HG02571 (cell line): ENCODE results near the gene POLR2A.

Source experiments
- ATAC-seq: cut with Tn5 transposase; IDR thresholded peaks from one replicate; pipeline ENCODE4 v1.9.1; 2021; ENCODE audit warnings: mild to moderate bottlenecking, moderate library complexity; ENCODE audit not compliant: unreplicated experiment

Gene POLR2A

DNA sequence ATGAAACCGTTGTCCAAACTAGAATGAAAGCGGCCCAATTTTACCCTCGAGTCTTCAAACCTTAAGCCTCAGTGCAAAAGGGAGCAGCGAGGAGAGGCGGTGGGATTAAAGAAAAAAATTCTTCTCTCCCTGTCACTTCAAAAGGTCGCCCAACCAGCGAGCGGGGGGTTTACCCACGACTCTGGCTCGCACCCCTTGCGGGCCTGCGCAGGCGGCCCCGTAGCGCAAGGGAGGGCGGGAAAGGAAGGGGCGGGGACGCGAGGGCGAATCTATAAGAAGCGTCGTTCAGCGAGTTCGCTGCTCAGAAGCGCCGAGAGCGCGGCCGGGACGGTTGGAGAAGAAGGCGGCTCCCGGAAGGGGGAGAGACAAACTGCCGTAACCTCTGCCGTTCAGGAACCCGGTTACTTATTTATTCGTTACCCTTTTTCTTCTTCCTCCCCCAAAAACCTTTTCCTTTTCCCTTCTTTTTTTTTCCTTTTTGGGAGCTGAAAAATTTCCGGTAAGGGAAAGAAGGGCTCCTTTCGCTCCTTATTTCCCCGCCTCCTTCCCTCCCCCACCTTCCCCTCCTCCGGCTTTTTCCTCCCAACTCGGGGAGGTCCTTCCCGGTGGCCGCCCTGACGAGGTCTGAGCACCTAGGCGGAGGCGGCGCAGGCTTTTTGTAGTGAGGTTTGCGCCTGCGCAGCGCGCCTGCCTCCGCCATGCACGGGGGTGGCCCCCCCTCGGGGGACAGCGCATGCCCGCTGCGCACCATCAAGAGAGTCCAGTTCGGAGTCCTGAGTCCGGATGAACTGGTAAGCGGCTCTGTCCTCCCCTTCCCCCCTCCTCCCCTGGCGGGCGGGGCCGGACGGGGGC, at the start of gene POLR2A:
POLR2A (plus strand) TSS at position 300 of the 852 bp plus-strand sequence.
- ATAC-seq = peak; percentile 61

DNA sequence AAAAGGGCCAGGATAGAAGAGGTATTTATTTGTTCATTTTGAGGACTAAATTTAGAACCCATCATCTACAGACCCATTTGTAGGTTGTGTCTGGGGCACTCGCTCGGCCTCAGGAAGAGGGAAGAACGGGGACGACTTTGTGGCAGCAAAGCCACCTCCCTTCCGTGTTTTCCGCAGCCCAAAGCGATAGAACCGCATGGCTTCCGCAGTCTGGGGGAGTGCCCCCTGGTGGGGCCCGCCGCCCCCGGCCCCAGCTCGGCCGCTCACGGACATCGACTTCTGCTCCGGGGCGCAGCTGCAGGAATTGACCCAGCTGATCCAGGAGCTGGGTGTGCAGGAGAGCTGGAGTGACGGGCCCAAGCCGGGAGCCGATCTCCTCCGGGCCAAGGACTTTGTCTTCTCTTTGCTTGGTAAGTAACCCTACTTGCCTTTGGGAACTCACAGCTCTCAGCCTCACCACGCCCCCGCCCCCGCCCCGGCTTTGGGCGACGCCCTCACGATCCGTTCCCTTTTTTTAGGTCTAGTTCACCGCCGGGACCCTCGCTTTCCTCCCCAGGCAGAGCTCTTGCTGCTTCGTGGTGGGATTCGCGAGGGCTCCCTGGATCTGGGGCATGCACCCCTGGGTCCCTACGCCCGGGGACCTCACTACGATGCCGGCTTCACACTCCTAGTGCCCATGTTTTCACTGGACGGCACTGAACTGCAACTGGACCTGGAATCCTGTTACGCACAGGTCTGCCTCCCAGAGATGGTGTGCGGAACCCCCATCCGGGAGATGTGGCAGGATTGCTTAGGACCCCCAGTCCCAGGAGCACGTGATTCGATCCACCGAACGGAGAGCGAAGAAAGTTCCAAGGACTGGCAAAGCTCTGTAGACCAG, 48.2 kb upstream of the POLR2A start:
- ATAC-seq = no peak

DNA sequence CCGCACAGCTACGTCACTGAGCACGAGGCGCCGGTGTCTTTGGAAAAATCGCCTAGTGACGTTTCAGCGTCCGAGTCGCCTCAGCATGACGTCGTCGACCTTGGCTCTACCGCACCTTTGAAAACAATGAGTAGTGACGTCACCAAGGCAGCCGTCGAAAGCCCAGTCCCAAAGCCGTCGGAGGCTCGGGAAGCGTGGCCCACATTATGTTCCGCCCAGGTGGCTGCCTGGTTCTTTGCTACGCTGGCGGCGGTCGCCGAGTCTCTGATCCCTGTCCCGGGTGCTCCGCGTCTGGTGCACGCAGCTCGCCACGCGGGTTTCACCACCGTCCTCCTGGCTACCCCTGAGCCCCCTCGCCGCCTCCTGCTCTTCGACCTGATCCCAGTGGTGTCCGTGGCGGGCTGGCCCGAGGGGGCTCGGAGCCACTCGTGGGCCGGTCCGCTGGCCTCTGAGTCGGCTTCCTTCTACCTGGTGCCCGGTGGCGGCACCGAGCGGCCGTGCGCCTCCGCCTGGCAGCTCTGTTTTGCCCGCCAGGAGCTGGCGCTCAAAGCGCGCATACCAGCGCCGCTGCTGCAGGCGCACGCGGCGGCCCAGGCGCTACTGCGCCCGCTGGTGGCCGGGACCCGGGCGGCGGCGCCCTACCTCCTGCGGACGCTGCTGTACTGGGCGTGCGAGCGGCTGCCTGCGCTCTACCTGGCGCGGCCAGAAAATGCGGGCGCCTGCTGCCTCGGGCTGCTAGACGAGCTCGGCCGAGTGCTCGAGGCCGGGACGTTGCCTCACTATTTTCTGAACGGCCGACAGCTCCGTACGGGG, 47.4 kb upstream of the POLR2A start:
- ATAC-seq = no peak

DNA sequence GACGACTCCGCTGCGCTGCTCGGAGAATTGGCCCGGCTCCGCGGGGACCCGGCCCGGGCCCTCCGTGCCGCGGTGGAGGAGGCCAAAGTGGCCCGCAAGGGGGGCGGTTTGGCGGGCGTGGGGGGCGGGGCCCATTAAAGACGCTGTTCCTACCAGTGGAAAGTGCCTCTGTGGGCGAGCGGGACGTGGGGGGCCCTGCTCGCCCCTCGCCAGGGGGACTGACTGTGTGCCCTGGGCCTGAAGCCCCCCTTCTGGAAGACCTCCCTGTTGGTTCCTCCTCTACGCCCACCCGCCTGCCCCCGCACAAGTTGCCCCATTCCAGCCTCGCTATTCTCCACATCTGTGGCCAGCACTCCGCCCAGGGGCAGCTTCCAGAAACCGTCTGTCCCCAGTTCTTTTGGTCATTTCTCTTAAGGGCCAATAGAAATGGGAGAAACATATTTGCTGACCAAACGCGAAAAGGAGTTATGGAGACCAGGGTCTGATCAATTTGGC, 46.8 kb upstream of the POLR2A start:
- no peak for ATAC-seq

DNA sequence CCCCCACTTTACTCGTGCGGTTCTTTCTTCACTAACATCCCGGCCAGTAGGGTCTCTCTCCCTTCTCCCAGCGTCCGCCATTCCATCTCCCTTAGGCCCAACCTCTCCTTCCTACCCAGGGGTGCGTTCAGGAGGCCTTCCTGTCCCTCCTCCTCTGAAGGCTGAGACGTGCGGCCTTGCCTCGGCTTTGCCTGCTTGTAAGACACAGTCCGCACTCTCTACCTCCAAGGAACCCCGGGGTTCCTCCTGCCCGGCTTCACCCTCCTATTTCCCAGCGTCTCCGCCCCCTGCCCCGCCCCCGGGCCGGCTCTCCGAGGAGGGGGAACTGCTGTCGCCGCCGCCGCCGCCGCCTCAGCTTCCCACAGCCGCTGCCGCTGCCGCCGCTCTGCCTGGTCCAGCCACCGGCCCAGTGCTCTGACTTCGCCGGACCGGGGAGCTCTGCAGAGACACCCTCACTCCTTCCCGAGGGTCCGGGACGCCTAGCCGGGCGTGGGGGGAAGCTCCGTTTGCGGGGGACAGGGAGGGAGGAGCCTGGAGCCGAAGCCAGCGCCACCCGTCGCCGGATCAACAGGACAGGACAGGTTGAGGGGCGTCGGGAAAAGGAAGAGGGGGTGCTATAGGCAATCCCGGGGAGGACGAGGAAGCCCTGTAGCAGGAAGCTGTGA, 46.1 kb upstream of the POLR2A start:
- no peak for ATAC-seq

DNA sequence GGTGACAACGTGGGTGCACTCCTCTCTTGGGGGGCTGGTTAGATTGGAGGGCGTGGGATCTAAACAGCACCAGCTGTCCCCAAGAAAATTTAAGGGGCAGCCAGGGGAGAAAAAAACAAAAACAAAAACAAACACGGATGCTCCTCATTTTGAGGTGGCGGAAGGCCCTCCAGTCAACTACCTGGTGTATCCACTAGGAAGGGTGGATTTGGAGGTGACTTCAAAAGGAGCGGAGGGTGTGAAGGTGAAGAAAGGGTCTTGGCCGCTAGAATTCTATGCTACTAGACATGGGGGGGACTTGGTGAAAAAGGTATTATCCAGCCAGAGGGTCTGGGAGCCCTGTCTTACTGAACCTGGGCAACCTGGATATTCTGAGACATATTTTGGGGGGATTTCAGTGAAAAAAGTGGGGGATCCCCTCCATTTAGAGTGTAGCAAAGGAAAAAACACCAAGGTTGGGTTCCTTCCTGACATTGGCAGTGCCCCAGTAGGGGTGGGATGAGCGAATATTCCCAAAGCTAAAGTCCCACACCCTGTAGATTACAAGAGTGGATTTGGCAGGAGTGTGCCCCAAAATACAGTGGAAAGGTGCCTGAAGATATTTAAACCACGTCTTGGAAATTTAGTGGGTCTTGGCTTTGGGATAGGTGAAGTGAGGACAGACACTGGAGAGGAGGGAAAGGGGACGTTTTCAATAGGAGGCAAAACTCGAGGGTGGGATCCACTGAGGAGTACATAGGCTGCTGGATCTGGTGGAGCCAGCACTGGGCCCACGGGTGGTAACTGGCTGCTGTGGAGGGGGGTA, 45.3 kb upstream of the POLR2A start:
- ATAC-seq = no peak

DNA sequence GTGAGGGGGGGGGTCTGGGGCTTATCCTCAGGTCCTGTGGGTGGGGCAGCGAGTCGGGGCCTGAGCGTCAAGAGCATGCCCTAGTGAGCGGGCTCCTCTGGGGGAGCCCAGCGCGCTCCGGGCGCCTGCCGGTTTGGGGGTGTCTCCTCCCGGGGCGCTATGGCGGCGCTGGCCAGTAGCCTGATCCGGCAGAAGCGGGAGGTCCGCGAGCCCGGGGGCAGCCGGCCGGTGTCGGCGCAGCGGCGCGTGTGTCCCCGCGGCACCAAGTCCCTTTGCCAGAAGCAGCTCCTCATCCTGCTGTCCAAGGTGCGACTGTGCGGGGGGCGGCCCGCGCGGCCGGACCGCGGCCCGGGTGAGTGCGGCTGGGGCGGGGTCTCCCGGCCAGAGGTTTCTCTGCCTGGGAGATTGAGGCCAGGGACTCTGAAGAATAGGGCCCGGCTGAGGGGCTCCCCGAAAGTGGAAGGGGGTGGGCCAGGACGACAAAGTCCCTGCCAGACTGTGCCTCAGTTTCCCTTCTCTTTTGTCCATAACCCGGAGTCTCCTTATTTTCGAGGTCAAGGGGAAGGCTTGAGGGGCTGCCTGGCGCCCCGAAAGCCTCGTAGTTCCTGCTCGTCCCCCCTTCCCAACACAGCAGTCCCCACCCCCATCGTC, 44.6 kb upstream of the POLR2A start, which contains the start of gene FGF11:
FGF11 (plus strand) TSS at position 51 of the 651 bp plus-strand sequence; CDS start at position 160, 109 bp downstream.
- ATAC-seq = no peak

DNA sequence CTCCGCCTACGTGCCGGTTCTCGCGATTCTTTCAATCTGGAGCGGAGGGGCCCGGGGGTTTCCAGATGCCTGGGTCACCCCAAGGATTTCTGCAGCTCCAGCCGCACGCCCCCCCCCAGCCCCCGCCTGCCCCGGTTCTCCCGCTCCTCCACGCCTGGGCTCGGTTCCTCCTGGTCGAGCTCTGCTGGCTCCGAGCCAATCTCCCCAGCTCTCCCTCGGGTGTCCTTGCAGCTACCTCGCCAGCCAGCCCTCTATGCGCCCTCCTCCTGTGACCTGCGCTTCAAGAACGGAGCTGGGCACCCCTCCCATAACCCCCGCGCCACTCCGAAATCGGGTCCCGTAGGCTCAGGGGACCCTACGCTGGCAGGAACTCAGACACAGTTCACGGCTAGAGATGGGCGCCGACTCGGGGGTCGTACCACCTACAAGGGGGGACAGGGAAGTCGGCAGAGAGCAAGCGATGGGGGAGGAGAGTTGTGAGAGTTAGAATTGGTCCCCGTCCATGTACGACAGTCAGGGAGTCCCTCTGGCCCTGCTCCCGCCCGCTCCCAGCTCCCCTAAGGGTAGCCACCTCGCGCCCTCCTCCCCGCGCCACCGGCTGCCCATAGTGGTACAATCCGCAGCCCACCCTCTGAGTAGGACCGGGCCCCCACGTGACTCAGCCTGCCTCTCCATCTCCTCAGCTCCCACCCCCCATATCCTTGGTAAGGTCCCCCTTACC, 43.9 kb upstream of the POLR2A start:
- ATAC-seq = no peak

DNA sequence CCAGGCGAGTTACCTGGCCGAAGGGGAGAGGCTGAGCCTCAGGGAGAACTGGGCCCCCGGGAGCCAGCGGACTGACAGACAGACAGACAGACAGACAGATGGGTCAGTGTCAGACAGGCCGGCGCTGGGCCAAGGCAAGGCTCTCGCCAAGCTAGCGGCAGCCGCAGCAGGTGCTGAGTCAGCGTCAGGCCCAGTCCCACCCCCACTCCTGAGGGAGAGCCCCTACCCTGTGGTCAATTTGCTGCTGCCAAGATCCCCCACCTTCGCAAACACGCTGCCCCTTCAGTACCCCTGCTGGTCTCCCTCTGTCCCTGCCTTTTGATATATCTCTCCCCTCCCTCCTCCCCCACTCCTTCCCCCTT, 43.4 kb upstream of the POLR2A start:
- ATAC-seq = no peak

DNA sequence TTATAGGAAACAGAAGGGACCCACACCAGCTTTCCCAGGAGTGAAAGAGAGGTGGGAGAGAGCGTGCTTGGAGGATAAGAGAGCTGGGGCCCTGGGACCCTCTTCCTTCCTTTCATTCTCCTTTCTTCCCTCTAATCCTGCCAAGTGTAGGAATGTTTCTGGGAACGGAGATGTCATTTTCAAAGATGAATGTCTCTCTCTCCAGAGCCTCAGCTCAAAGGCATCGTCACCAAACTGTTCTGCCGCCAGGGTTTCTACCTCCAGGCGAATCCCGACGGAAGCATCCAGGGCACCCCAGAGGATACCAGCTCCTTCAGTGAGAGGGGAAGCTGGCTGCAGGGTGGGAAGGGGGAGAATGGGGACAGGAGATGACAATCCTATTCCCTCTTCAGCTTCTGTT, 42.9 kb upstream of the POLR2A start:
- ATAC-seq = no peak

DNA sequence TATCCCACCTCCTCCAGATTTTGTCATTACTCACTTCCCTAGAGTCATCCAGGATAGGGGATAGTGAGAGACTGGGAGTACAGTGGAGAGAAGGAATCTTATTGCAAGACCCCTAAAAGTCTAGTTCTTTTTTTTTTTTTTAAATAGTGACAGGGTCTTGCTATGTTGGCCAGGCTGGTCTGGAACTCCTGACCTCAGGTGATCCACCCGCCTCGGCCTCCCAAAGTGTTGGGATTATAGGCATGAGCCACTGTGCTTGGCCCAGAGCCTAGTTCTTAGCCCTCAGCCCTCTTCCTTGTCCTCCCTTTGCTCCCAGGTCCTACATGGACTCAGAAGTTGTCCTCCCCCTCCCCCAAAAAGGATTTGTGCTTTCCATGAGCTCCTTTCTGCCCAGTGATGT, 42.0 kb upstream of the POLR2A start:
- ATAC-seq = no peak

DNA sequence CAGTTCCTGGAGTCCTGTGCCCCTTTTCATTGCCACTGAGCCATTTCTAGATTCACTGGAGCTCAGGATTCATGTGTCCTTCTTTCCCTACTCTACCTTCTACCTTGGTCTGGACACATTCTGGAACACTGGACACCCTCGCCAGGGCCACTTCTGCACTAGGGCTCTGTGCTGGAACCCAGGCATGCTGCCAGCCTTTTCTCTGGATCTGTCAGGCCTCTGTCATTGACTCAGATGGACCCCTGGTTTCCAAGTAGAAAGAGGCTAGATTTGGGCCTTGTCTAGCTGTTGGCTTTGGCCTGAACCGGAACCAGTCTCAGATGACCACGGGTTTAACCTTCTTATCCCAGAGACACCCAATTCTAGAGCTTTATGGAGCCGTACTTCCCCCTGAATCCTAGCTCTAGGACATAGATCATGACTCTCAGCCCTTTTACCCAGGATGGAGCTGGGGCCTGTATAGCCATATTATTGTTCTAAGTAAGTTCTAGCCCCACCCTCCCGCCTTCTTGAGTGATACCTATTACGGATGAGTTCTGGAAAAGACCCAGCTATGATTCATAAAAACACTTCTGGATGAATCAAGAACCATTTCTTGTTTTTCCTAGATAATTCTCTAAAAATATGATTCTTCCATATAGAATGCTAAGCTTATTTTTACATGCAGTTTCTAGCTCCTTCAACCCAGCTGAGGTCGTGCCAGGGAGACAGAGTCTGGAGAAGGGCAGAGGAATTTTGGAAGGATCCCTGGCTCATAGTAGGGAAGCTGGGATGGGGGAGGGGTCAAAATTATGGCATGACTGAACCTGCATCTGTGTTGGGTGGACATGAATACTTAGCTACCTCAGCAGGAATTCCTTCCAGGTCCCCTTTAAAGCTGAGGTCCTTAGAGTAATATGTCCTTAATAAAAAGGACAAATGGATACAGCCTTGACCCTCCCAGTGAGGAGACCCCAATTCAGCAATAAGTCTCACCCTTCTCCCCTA, 40.4 kb upstream of the POLR2A start:
- ATAC-seq = no peak

DNA sequence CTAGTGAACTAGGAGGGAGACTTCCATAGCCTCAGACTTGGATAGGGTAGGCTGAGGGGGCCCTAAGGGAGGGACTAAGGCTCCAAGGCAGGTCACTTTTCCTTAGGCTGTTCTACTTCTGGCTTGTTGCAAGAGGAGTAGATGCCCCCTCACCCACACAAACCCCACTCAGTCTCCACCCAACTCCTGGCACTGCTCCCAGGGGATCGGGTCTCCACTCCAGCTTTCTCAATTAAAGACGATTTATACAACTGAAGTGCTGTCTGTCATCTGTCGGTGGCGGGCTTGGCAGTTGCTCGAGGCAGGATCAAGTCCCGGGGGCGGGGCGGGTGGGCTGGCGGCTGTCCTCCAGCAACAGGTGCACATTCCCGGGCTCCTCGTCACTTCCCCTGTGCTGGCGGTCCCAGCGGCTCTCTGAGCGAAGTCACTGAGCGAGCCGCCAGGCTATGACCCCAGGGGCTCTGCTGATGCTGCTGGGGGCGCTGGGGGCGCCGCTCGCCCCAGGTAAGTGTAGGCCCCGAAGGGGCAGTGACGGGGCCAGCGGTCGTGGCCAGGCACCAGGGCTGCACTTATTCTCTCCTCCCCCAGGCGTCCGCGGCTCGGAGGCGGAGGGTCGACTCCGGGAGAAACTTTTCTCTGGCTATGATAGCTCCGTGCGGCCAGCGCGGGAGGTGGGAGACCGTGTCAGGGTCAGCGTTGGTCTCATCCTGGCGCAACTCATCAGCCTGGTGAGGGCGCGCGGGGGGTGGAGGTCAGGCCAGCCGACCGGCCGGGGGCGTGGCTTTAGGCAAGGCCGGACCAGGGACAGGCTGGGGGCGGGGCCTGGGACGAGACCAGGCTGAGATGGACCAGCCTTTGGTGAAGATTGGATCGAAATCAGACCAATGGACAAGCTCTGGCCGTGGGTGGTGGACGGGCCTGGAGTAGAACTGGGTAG, 39.2 kb upstream of the POLR2A start, which contains the start of gene CHRNB1:
CHRNB1 (plus strand) TSS at position 380 of the 937 bp plus-strand sequence; CDS start at position 447, 67 bp downstream.
- ATAC-seq = peak; percentile 68

DNA sequence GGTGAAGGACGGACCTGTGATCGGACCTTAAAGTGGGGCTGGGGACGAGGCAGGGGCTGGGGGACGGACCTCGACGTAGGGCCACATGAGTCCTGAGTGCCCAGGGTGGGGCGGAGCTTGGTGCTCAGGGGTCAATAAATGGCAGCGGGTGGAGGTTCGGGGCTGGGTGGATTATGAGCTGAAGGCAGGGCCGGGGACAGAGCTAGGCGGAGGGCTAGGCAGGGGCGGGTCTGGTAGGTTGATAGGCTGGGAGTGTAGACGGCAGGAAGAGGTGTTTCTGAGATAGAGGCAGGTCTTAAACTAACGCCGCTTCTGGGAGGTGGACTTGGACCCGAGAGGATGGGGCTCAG, 38.6 kb upstream of the POLR2A start:
- no peak for ATAC-seq

DNA sequence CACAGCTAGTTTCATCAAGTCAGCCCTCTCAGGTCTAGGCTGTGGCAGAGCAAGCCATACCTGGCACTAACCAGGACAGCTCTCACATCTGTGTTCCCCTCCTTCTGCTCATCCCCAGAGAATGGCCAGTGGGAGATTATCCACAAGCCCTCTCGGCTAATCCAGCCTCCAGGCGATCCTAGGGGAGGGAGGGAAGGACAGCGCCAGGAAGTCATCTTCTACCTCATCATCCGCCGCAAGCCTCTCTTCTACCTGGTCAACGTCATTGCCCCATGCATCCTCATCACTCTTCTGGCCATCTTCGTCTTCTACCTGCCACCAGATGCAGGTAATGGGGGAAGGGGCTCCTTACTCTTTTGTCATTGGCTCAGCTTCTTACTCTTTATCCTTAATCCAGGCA, 35.7 kb upstream of the POLR2A start:
- ATAC-seq = no peak

DNA sequence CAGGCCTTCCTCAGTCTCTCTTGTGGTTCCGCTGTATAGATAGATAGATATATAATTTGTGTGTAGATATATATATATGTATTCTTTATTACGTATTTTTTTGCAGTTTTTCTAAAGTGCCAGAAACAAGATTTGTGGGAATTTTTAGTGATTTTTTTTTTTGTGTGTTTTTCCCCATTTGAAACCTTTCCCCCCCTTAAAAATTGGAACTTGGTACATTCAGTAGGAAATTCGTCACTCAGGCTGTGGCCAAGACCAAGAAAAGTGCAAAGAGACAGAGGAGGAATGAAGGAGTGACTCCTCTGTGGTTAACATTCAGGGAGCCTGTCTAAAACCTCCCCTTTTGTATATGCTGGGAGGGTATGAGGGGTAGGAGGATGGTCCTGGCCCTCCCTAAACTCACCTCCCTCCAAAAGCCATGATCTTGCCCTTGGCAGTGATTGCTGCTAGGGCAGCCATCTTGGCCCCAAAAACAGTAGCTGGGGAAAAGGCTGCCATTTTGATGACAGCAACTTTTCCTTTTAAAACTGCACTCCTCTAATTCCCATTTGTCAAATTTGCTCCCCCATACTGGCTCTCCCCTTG, 24.1 kb upstream of the POLR2A start:
- ATAC-seq = no peak
